ENCODE data around the gene POC1B. TPM values are rescaled to one million over a fixed set of nuclear protein-coding genes. Genes with fewer than 3 reads are reported as not detected.

POC1B gene
- polyA plus RNA-seq, 1 donor from 2014 or later, result 10.0 TPM

DNA sequence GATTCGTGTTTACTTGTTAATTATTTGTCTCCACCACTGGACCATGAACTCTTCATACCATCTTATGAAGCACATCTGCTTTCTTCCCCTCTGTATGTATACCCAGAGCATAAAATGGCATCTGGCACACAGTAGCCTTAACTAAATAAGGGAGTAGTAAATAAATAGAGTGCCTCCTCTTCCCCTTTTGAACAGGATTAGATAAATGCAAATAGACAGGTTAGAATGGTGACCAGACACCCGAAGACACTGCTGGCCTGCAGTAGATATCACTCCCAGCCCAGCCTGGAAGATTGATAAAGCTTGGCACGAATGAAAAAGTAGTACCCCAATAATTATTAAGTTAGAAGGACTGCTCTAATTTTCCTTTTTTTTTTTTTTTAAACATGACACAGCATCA, 8.1 kb downstream of the POC1B start:
- Histone ChIP-seq H3K9me2 (ENCODE audit: insufficient read depth, low read length) (no peaks in the 10 kb centered on the region), H3K9me3 (ENCODE audit: low read length) (no peaks in the 10 kb centered on the region), H3K4me3 (ENCODE audit: low read length) (no peak overlapping the region), H3K27me3 (ENCODE audit: insufficient read depth, low read depth, low read length) (no peaks in the 10 kb centered on the region), H4K20me1 (ENCODE audit: insufficient read depth) (peaks cover 2% of the 10 kb centered on the region), H3F3A (ENCODE audit: insufficient read depth, low read length, poor library complexity, severe bottlenecking) (no peaks in the 10 kb centered on the region), H2AFZ (ENCODE audit: low read depth, low read length) (no peak overlapping the region), H3K27ac (ENCODE audit: low read length) (no peak overlapping the region), H3K79me2 (replicated peaks; ENCODE audit: insufficient read depth, low read length) (no peaks in the 10 kb centered on the region), H3K9ac (ENCODE audit: low read length) (no peak overlapping the region), H3K36me3 (ENCODE audit: insufficient read depth, low read length) (no peaks in the 10 kb centered on the region), H3K4me2 (ENCODE audit: low read length) (no peak overlapping the region)
- TF ChIP-seq, protein P1, sequence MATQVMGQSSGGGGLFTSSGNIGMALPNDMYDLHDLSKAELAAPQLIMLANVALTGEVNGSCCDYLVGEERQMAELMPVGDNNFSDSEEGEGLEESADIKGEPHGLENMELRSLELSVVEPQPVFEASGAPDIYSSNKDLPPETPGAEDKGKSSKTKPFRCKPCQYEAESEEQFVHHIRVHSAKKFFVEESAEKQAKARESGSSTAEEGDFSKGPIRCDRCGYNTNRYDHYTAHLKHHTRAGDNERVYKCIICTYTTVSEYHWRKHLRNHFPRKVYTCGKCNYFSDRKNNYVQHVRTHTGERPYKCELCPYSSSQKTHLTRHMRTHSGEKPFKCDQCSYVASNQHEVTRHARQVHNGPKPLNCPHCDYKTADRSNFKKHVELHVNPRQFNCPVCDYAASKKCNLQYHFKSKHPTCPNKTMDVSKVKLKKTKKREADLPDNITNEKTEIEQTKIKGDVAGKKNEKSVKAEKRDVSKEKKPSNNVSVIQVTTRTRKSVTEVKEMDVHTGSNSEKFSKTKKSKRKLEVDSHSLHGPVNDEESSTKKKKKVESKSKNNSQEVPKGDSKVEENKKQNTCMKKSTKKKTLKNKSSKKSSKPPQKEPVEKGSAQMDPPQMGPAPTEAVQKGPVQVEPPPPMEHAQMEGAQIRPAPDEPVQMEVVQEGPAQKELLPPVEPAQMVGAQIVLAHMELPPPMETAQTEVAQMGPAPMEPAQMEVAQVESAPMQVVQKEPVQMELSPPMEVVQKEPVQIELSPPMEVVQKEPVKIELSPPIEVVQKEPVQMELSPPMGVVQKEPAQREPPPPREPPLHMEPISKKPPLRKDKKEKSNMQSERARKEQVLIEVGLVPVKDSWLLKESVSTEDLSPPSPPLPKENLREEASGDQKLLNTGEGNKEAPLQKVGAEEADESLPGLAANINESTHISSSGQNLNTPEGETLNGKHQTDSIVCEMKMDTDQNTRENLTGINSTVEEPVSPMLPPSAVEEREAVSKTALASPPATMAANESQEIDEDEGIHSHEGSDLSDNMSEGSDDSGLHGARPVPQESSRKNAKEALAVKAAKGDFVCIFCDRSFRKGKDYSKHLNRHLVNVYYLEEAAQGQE (IDR thresholded peaks at IDR 0.05; ENCODE audit: borderline replicate concordance), result no peak
- TF ChIP-seq MXI1 (conservative IDR thresholded peaks at IDR 0.05; ENCODE audit: poor library complexity, severe bottlenecking), result no peak
- TF ChIP-seq POLR2AphosphoS5 (IDR thresholded peaks at IDR 0.05), result no peak
- TF ChIP-seq EP300 (conservative IDR thresholded peaks at IDR 0.05; ENCODE audit: poor library complexity, severe bottlenecking), result no peak
- TF ChIP-seq TAF1 (IDR thresholded peaks at IDR 0.05; ENCODE audit: low read depth), result no peak
- no peak for TF ChIP-seq EZH2 (IDR thresholded peaks at IDR 0.05; ENCODE audit: borderline replicate concordance, insufficient read depth, low read length, poor library complexity, severe bottlenecking)
- TF ChIP-seq RAD21 (conservative IDR thresholded peaks at IDR 0.05), result no peak
- TF ChIP-seq, protein P2, sequence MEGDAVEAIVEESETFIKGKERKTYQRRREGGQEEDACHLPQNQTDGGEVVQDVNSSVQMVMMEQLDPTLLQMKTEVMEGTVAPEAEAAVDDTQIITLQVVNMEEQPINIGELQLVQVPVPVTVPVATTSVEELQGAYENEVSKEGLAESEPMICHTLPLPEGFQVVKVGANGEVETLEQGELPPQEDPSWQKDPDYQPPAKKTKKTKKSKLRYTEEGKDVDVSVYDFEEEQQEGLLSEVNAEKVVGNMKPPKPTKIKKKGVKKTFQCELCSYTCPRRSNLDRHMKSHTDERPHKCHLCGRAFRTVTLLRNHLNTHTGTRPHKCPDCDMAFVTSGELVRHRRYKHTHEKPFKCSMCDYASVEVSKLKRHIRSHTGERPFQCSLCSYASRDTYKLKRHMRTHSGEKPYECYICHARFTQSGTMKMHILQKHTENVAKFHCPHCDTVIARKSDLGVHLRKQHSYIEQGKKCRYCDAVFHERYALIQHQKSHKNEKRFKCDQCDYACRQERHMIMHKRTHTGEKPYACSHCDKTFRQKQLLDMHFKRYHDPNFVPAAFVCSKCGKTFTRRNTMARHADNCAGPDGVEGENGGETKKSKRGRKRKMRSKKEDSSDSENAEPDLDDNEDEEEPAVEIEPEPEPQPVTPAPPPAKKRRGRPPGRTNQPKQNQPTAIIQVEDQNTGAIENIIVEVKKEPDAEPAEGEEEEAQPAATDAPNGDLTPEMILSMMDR (IDR thresholded peaks at IDR 0.05; ENCODE audit: poor library complexity, severe bottlenecking), result no peak
- TF ChIP-seq SMC3 (conservative IDR thresholded peaks at IDR 0.05; ENCODE audit: poor library complexity), result no peak

DNA sequence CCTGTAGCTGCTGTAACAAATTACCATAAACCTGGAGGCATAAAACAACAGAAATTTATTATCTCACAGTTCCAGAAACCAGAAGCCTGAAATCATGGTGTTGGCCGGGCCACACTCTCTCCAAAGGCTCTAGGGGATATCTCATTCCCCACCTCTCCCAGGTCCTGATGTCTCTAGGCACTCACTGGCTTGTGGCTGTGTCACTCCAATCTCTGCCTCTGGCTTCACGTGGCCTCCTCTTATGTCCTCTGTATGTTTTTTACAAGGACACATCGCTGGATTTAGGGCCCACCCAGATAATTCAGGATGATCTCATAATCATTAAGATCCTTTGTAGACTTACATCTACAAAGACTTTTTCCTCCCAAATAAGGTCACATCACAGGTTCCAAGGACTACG, 9.2 kb downstream of the POC1B start:
- no peak overlapping the region for H2AFZ ChIP-seq (ENCODE audit: low read depth, low read length)
- H3K27ac ChIP-seq (ENCODE audit: low read length), result no peak overlapping the region
- no peaks in the 10 kb centered on the region for H3K9me2 ChIP-seq (ENCODE audit: insufficient read depth, low read length)
- no peaks in the 10 kb centered on the region for H3K79me2 ChIP-seq (replicated peaks; ENCODE audit: insufficient read depth, low read length)
- no peaks in the 10 kb centered on the region for H3F3A ChIP-seq (ENCODE audit: insufficient read depth, low read length, poor library complexity, severe bottlenecking)
- no peak overlapping the region for H3K9ac ChIP-seq (ENCODE audit: low read length)
- no peak overlapping the region for H3K4me2 ChIP-seq (ENCODE audit: low read length)
- no peak for TF ChIP-seq SMC3 (conservative IDR thresholded peaks at IDR 0.05; ENCODE audit: poor library complexity)
- TF ChIP-seq MXI1 (conservative IDR thresholded peaks at IDR 0.05; ENCODE audit: poor library complexity, severe bottlenecking), result no peak
- no peak for TF ChIP-seq EP300 (conservative IDR thresholded peaks at IDR 0.05; ENCODE audit: poor library complexity, severe bottlenecking)
- peaks cover 2% of the 10 kb centered on the region for H4K20me1 ChIP-seq (ENCODE audit: insufficient read depth)
- no peaks in the 10 kb centered on the region for H3K36me3 ChIP-seq (ENCODE audit: insufficient read depth, low read length)
- H3K4me3 ChIP-seq (ENCODE audit: low read length), result no peak overlapping the region
- no peaks in the 10 kb centered on the region for H3K9me3 ChIP-seq (ENCODE audit: low read length)
- no peaks in the 10 kb centered on the region for H3K27me3 ChIP-seq (ENCODE audit: insufficient read depth, low read depth, low read length)

DNA sequence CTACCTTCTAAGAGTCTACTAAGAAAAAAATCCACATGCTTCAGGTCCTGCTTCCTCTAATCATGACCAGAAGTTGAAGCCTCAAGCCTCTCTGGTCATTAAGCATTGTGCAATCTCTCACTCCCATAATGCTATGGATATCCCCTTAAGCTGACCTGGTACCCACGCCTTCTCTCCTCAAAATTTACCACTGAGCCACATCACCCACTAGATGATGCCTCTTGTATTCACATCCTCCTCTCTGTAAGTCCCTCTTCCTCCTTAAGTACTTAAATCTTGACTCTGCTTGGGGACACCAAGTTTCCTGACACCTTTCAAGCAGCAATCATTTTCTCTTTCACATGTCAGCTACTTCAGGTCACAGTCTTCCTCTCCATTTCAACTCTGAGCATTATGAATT, 11.1 kb downstream of the POC1B start:
- no peaks in the 10 kb centered on the region for H3K9me2 ChIP-seq (ENCODE audit: insufficient read depth, low read length)
- H3K27me3 ChIP-seq (ENCODE audit: insufficient read depth, low read depth, low read length), result no peaks in the 10 kb centered on the region
- H3K4me2 ChIP-seq (ENCODE audit: low read length), result no peak overlapping the region
- no peaks in the 10 kb centered on the region for H3K9me3 ChIP-seq (ENCODE audit: low read length)
- H2AFZ ChIP-seq (ENCODE audit: low read depth, low read length), result no peak overlapping the region
- H3F3A ChIP-seq (ENCODE audit: insufficient read depth, low read length, poor library complexity, severe bottlenecking), result no peaks in the 10 kb centered on the region
- no peaks in the 10 kb centered on the region for H3K79me2 ChIP-seq (replicated peaks; ENCODE audit: insufficient read depth, low read length)
- no peaks in the 10 kb centered on the region for H4K20me1 ChIP-seq (ENCODE audit: insufficient read depth)
- no peak overlapping the region for H3K4me3 ChIP-seq (ENCODE audit: low read length)
- TF ChIP-seq, protein P1 (IDR thresholded peaks at IDR 0.05; ENCODE audit: borderline replicate concordance), result no peak
- TF ChIP-seq RAD21 (conservative IDR thresholded peaks at IDR 0.05) (no peak), POLR2AphosphoS5 (IDR thresholded peaks at IDR 0.05) (no peak), MXI1 (conservative IDR thresholded peaks at IDR 0.05; ENCODE audit: poor library complexity, severe bottlenecking) (no peak), SMC3 (conservative IDR thresholded peaks at IDR 0.05; ENCODE audit: poor library complexity) (no peak), TAF1 (IDR thresholded peaks at IDR 0.05; ENCODE audit: low read depth) (no peak), EZH2 (IDR thresholded peaks at IDR 0.05; ENCODE audit: borderline replicate concordance, insufficient read depth, low read length, poor library complexity, severe bottlenecking) (no peak), EP300 (conservative IDR thresholded peaks at IDR 0.05; ENCODE audit: poor library complexity, severe bottlenecking) (no peak)
- TF ChIP-seq, protein P2 (IDR thresholded peaks at IDR 0.05; ENCODE audit: poor library complexity, severe bottlenecking), result no peak
- H3K9ac ChIP-seq (ENCODE audit: low read length), result no peak overlapping the region
- no peaks in the 10 kb centered on the region for H3K36me3 ChIP-seq (ENCODE audit: insufficient read depth, low read length)
- no peak overlapping the region for H3K27ac ChIP-seq (ENCODE audit: low read length)

Measured in neural cell (in vitro differentiated cells).